Lung (tissue), 12 donors: ENCODE results near the gene ABCC5. TPM values are rescaled to one million over a fixed set of nuclear protein-coding genes. Genes with fewer than 3 reads are reported as not detected.

Experiments
- ATAC-seq: fragments of 200-7000 bp; cut with Tn5 transposase; one replicate; pipeline ENCODE4 v1.9.1; 2020; ENCODE audit warnings: moderate number of reproducible peaks; ENCODE audit not compliant: insufficient read depth, low FRiP score
- DNase-seq, 3 donors: peaks; one replicate each; pipeline ENCODE4 v3.0.0-alpha.2; 2013 to 2017
- H3K27ac ChIP-seq, 2 donors: one replicate each; pipeline ENCODE4 v1.5.1; 2013; ENCODE audit warnings: mild to moderate bottlenecking in 2 of 2, moderate library complexity in 2 of 2, control low read depth in 1 of 2, inconsistent platforms in 1 of 2, low read depth in 1 of 2, low read length in 1 of 2
- H3K27me3 ChIP-seq, 3 donors: one replicate each; pipeline ENCODE4 v1.5.1; 2013; ENCODE audit warnings: low read length in 2 of 3; ENCODE audit not compliant: control insufficient read depth in 3 of 3, insufficient read depth in 3 of 3
- H3K36me3 ChIP-seq, 4 donors: one replicate each; pipeline ENCODE4 v1.5.1; 2013; ENCODE audit warnings: low read length in 4 of 4, mild to moderate bottlenecking in 1 of 4, moderate library complexity in 1 of 4; ENCODE audit not compliant: control insufficient read depth in 4 of 4, insufficient read depth in 4 of 4
- H3K4me1 ChIP-seq, 5 donors: one replicate each; pipeline ENCODE4 v1.5.1; 2013; ENCODE audit warnings: low read length in 5 of 5, mild to moderate bottlenecking in 2 of 5, moderate library complexity in 1 of 5; ENCODE audit not compliant: control insufficient read depth in 5 of 5, insufficient read depth in 5 of 5
- H3K4me3 ChIP-seq: one replicate; pipeline ENCODE4 v1.5.1; 2013; ENCODE audit warnings: mild to moderate bottlenecking, control low read depth, moderate library complexity
- H3K9ac ChIP-seq, 2 donors: one replicate each; pipeline ENCODE4 v1.5.1; 2013; ENCODE audit warnings: low read length in 2 of 2, control low read depth in 1 of 2; ENCODE audit not compliant: insufficient read depth in 1 of 2
- H3K9me3 ChIP-seq, 4 donors: one replicate each; pipeline ENCODE4 v1.5.1; 2013; ENCODE audit warnings: low read length in 3 of 4, mild to moderate bottlenecking in 1 of 4, moderate library complexity in 1 of 4; ENCODE audit not compliant: control insufficient read depth in 4 of 4, insufficient read depth in 3 of 4
- WGBS, 2 donors: extraction: QIAGEN DNeasy Blood & Tissue Kit; methylation state at CpG; one replicate each; pipeline ENCODE4 v1.1.7; 2013; 5-methylcytosine and 5-hydroxymethylcytosine counted together
- polyA plus RNA-seq, 2 donors: library from polyadenylated mRNA; stranded (reverse); fragments of 200-250 nt; gene quantifications; one replicate each; pipeline ENCODE4 v1.2.1, GENCODE V29; 2013
- total RNA-seq, 2 donors: library from RNA; depleted of rRNA in 1 of 2; stranded (reverse); fragments of >200 nt in 1 of 2; gene quantifications; one replicate each; pipeline ENCODE4 v1.2.1, GENCODE V29; 2014 to 2021
- TF ChIP-seq, protein P1 (sequence below): IDR thresholded peaks from 2 replicates; pipeline ENCODE4 v1.5.1; 2012; ENCODE audit warnings: mild to moderate bottlenecking; ENCODE audit errors: control extremely low read depth, extremely low read depth
- donor health status: control.
- donor health status: control.
- donor health status: Bipolar disorder and iron deficiency.
- donor health status: healthy.
- donor health status: DM: yes; HTN: yes; CAD: no.

The ABCC5 gene
- total and polyA plus RNA-seq, 4 donors: 12.1 to 78.1 (median 21.0) TPM

DNA sequence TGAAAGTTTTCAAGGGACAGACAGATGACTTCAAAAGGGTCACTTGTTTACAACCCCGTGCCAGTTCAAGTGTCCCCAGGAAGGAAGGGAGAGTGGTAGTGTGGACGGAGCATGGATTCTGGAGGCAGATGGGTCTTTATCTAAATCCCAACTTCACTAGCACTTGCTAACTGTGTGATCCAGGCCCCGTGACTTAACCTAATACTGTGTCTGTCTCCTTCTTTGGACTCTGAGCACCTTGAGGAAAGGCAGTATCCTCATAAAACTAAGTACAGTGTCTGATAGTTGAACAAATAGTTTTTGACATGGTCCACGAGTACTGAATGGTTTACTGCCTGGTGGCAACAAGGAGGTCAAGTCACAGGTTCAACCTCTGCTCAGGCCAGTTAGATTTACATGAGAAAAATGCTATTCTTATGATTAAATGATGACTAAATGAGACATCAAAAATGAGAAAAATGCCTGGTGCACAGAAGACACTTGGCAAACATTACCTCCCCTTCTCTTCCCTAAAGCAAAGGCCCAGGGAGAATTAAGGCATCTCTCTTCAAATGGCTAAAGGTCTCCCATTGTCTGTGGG lies 48.9 kb downstream of the ABCC5 start:
- no peak for DNase-seq
- Histone ChIP-seq H3K27me3 (no peaks in the 10 kb centered on the region), H3K27ac (no peak overlapping the region), H3K4me3 (no peak overlapping the region), H3K4me1 (peaks cover 0 to 3% (median 0%) of the 10 kb centered on the region in 5 donors), H3K36me3 (peaks cover 19 to 41% (median 24%) of the 10 kb centered on the region in 4 donors), H3K9ac (no peak overlapping the region), H3K9me3 (no peaks in the 10 kb centered on the region)
- TF ChIP-seq, protein P1, sequence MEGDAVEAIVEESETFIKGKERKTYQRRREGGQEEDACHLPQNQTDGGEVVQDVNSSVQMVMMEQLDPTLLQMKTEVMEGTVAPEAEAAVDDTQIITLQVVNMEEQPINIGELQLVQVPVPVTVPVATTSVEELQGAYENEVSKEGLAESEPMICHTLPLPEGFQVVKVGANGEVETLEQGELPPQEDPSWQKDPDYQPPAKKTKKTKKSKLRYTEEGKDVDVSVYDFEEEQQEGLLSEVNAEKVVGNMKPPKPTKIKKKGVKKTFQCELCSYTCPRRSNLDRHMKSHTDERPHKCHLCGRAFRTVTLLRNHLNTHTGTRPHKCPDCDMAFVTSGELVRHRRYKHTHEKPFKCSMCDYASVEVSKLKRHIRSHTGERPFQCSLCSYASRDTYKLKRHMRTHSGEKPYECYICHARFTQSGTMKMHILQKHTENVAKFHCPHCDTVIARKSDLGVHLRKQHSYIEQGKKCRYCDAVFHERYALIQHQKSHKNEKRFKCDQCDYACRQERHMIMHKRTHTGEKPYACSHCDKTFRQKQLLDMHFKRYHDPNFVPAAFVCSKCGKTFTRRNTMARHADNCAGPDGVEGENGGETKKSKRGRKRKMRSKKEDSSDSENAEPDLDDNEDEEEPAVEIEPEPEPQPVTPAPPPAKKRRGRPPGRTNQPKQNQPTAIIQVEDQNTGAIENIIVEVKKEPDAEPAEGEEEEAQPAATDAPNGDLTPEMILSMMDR: no peak
- ATAC-seq: no peak
- 77 to 90% methylated on average over 4 of the region's 4 CpGs for WGBS, 2 donors

- Histone ChIP-seq H3K27ac (no peak overlapping the region), H3K4me1 (peaks cover 0 to 3% (median 0%) of the 10 kb centered on the region in 5 donors), H3K9me3 (no peaks in the 10 kb centered on the region), H3K27me3 (no peaks in the 10 kb centered on the region), H3K4me3 (no peak overlapping the region), H3K9ac (no peak overlapping the region), H3K36me3 (peaks cover 26 to 46% (median 30%) of the 10 kb centered on the region in 4 donors)
- TF ChIP-seq, protein P1: no peak
- 80 to 88% methylated on average over 3 of the region's 3 CpGs for WGBS, 2 donors
- DNase-seq: no peak
- ATAC-seq: peak; percentile 49
Measured at GRCh38 chr3:183967693-183968092, 50.0 kb downstream of the ABCC5 start.

DNA sequence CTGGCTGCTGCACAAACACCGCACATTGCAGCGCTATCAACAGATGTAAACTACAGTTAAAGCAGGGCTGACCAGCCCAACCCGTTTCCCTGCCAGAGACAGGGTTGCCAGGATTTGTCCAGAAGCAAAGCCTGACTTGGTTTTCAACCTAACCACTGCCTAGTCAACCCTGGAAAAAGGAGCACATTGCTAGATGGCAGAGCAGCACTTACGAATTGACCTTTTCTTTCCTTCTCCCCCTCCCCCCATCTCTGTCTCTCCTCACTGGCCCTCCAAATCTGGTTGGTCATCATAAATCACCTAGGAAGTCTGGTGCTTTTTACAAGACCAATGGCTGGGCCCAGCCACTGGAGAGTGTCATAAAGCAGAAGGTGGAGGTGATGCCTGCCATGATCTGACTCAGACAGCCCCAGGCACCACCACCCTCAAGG lies 51.3 kb downstream of the ABCC5 start:
- Histone ChIP-seq H3K9me3 (no peaks in the 10 kb centered on the region), H3K9ac (no peak overlapping the region), H3K27me3 (no peaks in the 10 kb centered on the region), H3K36me3 (peaks cover 20 to 49% (median 27%) of the 10 kb centered on the region in 4 donors), H3K4me3 (no peak overlapping the region), H3K27ac (no peak overlapping the region), H3K4me1 (peaks cover 0 to 3% (median 0%) of the 10 kb centered on the region in 5 donors)
- TF ChIP-seq, protein P1: no peak
- DNase-seq (peak; percentile 19 to 51 (median 29)), ATAC-seq (no peak)
- WGBS, 2 donors: 89 to 92% methylated on average over 4 of the region's 4 CpGs
